Measurements from ENCODE around the gene PSD.

PSD gene

DNA sequence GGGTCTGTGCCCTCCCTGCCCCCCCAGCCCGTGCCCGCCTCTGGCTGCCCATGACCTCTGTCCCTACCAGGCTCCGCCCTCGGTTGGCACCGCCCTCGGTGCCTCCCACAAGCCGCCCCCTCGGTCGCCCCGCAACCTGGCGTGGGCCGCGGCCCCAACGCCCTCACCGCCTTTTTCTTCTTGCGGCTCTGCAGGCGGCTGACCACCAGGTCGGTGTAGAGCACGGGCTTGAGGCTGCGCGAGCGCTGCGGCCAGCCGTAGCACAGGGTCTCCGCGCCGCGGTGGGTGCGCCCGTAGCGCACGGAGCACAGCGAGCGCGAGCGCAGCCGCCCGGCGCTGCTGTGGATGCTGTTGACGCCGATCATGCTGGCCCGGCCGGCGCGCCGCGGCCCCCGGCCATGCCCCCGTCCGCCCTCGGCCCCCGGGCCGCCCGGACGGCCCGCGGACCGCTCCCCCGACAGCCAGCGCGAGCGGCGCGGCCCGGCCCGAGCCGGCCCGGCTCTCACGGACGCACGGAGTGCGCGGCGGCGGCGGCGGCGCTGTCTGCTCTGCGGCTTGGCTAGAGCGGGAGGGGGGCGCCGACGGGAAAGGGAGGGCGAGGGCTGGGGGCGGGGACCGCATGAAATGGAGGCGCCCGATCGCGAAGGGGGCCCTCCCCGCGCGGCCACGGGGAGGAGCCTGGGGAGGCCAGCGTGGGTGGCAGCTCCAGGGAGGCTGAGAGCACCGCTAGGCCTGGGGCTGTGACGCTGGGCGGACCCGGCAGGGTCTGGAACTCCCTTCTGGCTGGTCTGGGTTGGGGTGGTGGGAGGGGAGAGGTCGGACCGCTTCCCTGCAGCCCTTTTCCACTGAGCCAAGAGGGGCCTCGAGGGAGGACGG, 9.6 kb downstream of the PSD start:
- TF ChIP-seq, protein P1, sequence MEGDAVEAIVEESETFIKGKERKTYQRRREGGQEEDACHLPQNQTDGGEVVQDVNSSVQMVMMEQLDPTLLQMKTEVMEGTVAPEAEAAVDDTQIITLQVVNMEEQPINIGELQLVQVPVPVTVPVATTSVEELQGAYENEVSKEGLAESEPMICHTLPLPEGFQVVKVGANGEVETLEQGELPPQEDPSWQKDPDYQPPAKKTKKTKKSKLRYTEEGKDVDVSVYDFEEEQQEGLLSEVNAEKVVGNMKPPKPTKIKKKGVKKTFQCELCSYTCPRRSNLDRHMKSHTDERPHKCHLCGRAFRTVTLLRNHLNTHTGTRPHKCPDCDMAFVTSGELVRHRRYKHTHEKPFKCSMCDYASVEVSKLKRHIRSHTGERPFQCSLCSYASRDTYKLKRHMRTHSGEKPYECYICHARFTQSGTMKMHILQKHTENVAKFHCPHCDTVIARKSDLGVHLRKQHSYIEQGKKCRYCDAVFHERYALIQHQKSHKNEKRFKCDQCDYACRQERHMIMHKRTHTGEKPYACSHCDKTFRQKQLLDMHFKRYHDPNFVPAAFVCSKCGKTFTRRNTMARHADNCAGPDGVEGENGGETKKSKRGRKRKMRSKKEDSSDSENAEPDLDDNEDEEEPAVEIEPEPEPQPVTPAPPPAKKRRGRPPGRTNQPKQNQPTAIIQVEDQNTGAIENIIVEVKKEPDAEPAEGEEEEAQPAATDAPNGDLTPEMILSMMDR (conservative IDR thresholded peaks at IDR 0.05; ENCODE audit: low read depth, low read length) = no peak
- no peaks in the 10 kb centered on the region for H3K36me3 ChIP-seq (ENCODE audit: insufficient read depth)
- H3K9ac ChIP-seq = no peak overlapping the region
- no peak overlapping the region for H3K4me2 ChIP-seq
- H4K20me1 ChIP-seq (ENCODE audit: insufficient read depth) = no peaks in the 10 kb centered on the region
- no peaks in the 10 kb centered on the region for H3K79me2 ChIP-seq (ENCODE audit: insufficient read depth, low read depth)
- peaks cover 50% of the 10 kb centered on the region for H3K27me3 ChIP-seq (ENCODE audit: insufficient read depth, low read depth)
- H3K4me3 ChIP-seq (IDR thresholded peaks at IDR 0.05; ENCODE audit: insufficient read depth, low read depth, low read length) = no peak overlapping the region
- H3K4me1 ChIP-seq (ENCODE audit: low read depth, poor library complexity, severe bottlenecking) = peaks cover 7% of the 10 kb centered on the region
- H3K27ac ChIP-seq = no peak overlapping the region
- H2AFZ ChIP-seq (ENCODE audit: low read depth) = no peak overlapping the region

DNA sequence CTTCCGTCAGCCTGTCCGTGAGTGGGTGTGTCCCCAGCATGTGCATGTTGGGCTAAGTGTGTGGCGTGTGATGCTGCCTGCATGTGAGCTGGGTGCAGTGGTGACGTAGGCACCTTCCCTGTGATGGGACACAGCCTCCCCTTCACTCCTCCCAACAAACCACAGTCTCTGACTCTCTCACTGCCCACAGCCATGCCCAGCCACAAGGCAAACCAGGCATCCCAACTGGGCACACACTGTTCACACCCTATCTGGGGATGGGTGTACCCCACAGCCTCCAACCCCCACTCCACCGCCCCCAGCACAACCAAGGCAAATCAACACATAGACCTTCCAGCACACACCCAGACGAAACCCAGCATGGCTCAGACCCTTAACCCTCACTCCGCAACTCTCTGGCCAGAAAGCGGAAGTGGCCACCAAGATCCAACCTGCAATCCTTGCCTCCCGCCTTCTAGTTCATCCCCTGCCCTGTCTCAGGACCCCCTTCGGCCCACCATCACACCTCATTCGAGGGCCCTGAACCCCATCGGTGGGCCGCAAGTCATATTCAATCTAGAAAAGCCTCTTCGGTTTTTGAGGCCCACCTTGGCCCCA, 10.4 kb downstream of the PSD start:
- H3K9ac ChIP-seq = no peak overlapping the region
- H2AFZ ChIP-seq (ENCODE audit: low read depth) = no peak overlapping the region
- no peak overlapping the region for H3K4me3 ChIP-seq (IDR thresholded peaks at IDR 0.05; ENCODE audit: insufficient read depth, low read depth, low read length)

DNA sequence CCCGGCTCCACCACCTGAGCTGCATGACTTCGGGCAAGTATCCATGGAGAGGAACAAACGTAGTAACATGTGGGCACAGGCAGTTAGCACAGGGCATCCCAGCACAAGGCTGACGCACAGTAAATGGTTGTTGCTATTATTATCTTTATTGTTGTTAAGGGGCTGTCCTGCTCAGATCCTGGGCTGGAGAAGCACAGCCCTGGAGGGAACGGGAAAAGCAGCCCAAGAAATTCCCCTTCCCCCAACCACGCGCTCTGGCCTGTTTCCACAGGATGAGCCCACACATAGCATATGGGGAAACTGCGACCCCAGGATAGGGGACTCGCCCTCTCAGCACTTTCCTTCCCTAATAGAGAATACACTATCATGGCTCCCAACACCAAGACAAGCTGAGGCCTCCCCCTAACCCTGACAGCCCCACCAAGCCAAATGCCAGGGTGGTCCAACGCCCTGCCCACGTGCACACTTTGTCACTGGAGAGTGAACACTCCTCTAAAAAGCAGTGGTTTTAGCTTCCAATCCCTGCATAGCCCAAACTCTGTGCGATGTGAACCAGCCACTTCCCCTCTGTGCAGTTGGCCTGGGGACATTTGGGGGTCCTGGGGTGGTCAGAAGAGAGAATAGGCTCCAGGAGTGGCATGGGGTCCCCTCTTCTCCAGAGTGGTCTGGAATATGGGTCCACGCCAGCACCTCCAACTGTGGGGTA, 11.0 kb downstream of the PSD start:
- H3K4me1 ChIP-seq (ENCODE audit: low read depth, poor library complexity, severe bottlenecking) = no peaks in the 10 kb centered on the region
- H3K36me3 ChIP-seq (ENCODE audit: insufficient read depth) = no peaks in the 10 kb centered on the region
- TF ChIP-seq, protein P1 (conservative IDR thresholded peaks at IDR 0.05; ENCODE audit: low read depth, low read length) = no peak
- no peaks in the 10 kb centered on the region for H4K20me1 ChIP-seq (ENCODE audit: insufficient read depth)
- H3K79me2 ChIP-seq (ENCODE audit: insufficient read depth, low read depth) = no peaks in the 10 kb centered on the region
- H3K4me3 ChIP-seq (IDR thresholded peaks at IDR 0.05; ENCODE audit: insufficient read depth, low read depth, low read length) = no peak overlapping the region
- H3K9ac ChIP-seq = no peak overlapping the region
- no peak overlapping the region for H3K4me2 ChIP-seq
- peaks cover 37% of the 10 kb centered on the region for H3K27me3 ChIP-seq (ENCODE audit: insufficient read depth, low read depth)
- H3K27ac ChIP-seq = no peak overlapping the region
- no peak overlapping the region for H2AFZ ChIP-seq (ENCODE audit: low read depth)

More for the DNA sequence above, 10.4 kb downstream of the PSD start:
- H3K27ac ChIP-seq = no peak overlapping the region
- TF ChIP-seq, protein P1 (conservative IDR thresholded peaks at IDR 0.05; ENCODE audit: low read depth, low read length) = no peak
- no peaks in the 10 kb centered on the region for H3K36me3 ChIP-seq (ENCODE audit: insufficient read depth)
- no peak overlapping the region for H3K4me2 ChIP-seq
- H3K79me2 ChIP-seq (ENCODE audit: insufficient read depth, low read depth) = no peaks in the 10 kb centered on the region
- no peaks in the 10 kb centered on the region for H4K20me1 ChIP-seq (ENCODE audit: insufficient read depth)
- peaks cover 44% of the 10 kb centered on the region for H3K27me3 ChIP-seq (ENCODE audit: insufficient read depth, low read depth)
- H3K4me1 ChIP-seq (ENCODE audit: low read depth, poor library complexity, severe bottlenecking) = peaks cover 6% of the 10 kb centered on the region

DNA sequence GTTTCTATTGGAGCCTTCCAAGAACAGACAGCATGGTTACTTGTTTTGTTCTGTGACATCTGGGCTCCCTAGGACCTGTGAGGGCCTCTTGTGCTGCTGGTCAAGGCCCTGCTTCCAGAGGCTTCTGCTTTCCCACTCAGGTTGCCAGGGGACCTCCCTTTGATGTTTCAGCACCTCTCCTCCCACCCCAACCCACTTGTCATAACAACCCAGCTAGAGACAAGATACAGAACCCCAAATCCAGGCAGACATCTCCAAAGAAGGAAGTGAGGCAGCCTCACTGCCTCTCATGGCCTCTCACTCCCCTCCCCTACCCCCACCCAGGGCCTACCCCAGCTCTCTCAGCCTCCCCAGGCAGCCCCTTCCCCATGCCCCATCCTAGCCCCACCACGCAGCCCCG, 11.8 kb downstream of the PSD start:
- Histone ChIP-seq H3K9ac (no peak overlapping the region), H4K20me1 (ENCODE audit: insufficient read depth) (no peaks in the 10 kb centered on the region), H3K4me2 (no peak overlapping the region), H2AFZ (ENCODE audit: low read depth) (no peak overlapping the region), H3K36me3 (ENCODE audit: insufficient read depth) (no peaks in the 10 kb centered on the region), H3K79me2 (ENCODE audit: insufficient read depth, low read depth) (no peaks in the 10 kb centered on the region), H3K27ac (no peak overlapping the region), H3K4me1 (ENCODE audit: low read depth, poor library complexity, severe bottlenecking) (no peaks in the 10 kb centered on the region), H3K27me3 (ENCODE audit: insufficient read depth, low read depth) (peaks cover 30% of the 10 kb centered on the region), H3K4me3 (IDR thresholded peaks at IDR 0.05; ENCODE audit: insufficient read depth, low read depth, low read length) (no peak overlapping the region)
- TF ChIP-seq, protein P1 (conservative IDR thresholded peaks at IDR 0.05; ENCODE audit: low read depth, low read length) = no peak
